ENCODE measurements around the gene GNA14.
"Not testable (repeated sequence)": the region's sequence is repeated elsewhere in the genome, so short reads cannot be mapped to it uniquely, and the experiment has no call there.

GNA14 gene

DNA sequence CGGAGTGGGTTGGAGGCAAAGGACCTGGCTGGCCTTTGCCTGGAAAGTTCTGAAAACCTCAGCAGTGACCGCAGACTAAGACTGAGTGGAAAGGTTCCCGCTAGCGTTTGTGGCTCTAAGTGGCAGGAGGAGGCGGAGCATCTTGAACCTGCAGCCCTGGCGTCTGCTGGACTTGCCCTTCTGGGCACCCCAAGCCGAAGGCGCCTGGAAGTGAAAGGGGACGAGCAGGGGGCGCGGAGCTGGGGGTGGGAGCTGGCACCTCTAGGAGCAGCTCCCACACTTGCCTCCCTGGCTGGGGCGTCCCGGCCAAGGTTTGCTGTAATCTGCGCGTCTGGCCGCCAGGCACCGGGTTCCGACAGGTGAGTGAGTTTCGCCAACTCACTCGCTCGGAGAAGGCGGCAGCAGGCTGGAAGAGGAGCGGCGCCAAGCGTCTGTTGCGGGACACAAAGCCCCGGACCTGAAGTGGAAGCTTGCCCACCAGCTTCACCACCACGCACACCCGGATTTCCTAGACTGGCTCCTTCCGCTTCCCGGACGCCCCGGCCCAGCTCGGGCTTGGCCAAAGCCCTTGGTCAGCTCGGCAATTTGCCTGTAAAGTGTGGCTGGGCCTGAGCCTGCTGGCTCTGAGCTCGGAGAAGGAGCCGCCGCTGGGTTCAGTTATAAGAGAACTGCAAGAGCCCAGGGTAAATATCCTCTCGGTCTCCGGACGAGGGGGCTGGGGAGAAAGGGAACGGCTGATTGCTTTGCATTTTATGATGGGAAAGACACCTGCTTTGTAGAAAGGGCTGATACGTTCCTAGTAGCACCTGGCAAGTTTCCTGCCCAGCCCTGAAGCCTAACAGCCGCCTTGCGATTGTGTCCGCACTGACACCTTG lies at the start of gene GNA14:
TSS of gene GNA14 (minus strand) at position 89 of the 875 bp plus-strand sequence. CDS start 529 bp downstream, outside the sequence.
- no peak for DNase-seq (ENCODE audit: low read depth in 2 of 2)

DNA sequence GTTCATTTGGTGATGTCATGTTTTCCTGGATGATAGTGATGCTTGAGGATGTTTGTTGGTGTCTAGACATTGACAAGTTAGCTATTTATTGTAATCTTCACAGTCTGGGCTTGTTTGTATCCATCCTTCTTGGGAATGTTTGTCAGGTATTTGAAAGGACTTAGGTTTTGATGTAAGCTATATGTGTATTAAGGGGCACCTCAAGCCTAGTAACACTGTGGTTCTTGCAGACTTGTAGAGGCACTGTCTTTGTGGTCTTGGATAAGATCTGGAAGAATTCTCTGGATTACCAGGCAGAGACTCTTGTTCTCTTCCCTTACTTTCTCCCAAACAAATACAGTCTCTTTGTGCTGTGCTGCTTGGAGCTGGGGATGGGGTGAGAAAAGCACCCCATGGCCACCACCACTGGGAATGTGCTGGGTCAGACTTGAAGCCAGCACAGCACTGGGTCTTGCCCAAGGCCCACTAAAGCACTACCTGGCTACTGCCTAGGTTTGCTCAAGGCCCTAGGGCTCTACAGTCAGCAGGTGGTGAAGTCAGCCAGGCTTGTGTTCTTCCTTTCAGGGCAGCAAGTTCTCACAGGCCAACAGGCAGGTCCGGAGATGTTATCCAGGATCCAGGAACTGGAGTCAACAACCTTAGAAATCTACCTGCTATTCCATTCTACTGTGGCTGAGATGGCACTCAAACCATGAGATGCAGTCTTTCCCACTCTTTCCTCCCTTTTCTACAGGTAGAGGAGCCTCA lies 49.3 kb upstream of the GNA14 start:
- no peak for DNase-seq (ENCODE audit: low read depth in 2 of 2)

DNA sequence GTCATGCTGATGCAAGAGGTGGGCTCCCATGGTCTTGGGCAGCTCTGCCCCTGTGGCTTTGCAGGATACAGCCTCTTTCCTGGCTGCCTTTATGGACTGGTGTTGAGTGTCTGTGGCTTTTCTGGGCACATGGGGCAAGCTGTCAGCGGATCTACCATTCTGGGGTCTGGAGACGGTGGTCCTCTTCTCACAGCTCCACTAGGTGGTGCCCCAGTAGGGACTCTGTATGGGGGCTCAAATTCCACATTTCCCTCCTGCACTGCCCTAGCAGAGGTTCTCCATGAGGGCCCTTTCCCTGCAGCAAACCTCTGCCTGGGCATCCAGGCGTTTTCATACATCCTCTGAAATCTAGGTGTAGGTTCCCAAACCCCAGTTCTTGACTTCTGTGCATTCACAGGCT lies 42.6 kb upstream of the GNA14 start:
- DNase-seq (ENCODE audit: low read depth in 2 of 2): not testable (repeated sequence)

DNA sequence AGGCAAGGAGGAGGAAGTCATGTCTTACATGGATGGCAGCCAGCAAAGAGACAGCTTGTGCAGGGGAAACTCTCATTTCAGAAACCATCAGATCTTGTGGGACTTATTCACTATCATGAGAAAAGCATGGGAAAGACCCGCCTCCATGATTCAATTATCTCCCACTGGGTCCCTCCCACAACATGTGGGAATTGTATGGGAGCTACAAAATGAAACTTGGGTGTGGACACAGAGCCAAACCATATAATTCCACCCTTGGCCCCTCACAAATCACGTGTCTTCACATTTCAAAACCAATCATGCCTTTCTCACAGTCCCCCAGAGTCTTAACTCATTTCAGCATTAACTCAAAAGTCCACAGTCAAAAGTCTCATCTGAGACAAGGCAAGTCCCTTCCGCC lies 42.0 kb upstream of the GNA14 start:
- DNase-seq (ENCODE audit: low read depth in 2 of 2): not testable (repeated sequence)

- not testable (repeated sequence) for DNase-seq (ENCODE audit: low read depth in 2 of 2)
These were observed 39.6 kb upstream of the GNA14 start for GRCh38 chr9:77687737-77688136.

GRCh38 chr9:77680581-77680980 lies 32.5 kb upstream of the GNA14 start:
- no peak for DNase-seq (ENCODE audit: low read depth in 2 of 2)

GRCh38 chr9:77679661-77680368 lies 31.7 kb upstream of the GNA14 start:
- no peak for DNase-seq (ENCODE audit: low read depth in 2 of 2)

DNA sequence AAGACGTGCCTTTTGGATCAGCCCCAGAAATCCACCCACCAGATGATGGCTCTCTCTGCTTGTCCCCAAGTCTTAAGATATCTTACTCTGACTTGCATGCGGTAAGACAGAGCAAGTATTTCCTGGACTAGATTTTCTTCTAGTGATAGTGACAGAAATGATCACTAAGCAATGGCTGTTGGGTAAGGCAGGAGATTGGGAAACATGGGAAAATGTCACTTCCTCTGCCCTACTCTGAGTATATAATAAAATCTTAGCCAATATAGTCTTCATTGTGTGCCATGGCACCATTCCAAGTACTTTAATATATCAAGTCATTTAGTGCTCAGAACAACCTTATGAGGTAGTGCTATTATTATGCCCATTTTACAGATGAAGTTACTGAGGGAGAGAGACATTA lies 31.0 kb upstream of the GNA14 start:
- no peak for DNase-seq (ENCODE audit: low read depth in 2 of 2)

GRCh38 chr9:77677957-77678535 lies 29.9 kb upstream of the GNA14 start:
- DNase-seq (ENCODE audit: low read depth in 2 of 2): no peak

DNA sequence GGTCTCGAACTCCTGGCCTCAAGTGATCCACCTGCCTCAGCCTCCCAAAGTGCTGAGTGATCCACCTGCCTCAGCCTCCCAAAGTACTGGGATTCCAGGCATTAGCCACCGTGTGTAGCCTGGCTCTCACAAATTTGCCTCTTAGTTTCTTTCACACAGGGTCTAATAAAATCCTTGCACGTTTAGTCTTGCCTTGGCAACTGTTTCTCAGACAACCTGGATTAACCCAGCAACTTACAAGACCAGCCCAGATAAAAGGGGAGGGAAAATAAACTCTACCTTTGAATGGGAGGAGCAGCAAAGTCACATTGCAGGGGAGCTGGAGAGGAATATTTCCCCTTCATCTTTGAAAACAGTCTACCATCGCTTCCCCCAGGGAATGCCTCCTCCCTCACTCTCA lies 29.3 kb upstream of the GNA14 start:
- no peak for DNase-seq (ENCODE audit: low read depth in 2 of 2)

- DNase-seq (ENCODE audit: low read depth in 2 of 2): no peak
These were observed 26.0 kb upstream of the GNA14 start for GRCh38 chr9:77673941-77674791.

- no peak for DNase-seq (ENCODE audit: low read depth in 2 of 2)
These were observed 24.1 kb upstream of the GNA14 start for GRCh38 chr9:77672183-77672582.

- no peak for DNase-seq (ENCODE audit: low read depth in 2 of 2)
These were observed 19.0 kb upstream of the GNA14 start for GRCh38 chr9:77667151-77667550.

DNA sequence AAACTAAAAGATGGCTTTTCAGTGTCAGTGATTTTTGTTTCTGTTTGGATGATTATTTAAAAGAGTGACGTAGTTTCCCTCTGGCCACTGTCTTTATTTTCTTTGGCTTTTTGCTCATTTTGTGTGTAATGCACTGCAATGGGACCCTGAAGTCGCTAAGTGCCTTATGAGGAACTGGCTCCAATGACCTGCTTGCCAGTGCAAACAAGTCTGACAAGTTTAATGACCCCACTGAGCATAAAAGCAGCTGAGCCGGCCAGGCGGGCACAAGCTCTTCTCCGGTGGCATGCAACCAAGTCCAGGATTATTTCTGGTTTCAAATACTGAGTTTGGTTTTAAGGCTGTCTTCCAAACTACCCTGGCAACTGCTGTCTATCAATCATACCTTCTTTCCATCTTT lies 15.6 kb upstream of the GNA14 start:
- DNase-seq (ENCODE audit: low read depth in 2 of 2): no peak

GRCh38 chr9:77661566-77662085 lies 13.5 kb upstream of the GNA14 start:
- DNase-seq (ENCODE audit: low read depth in 2 of 2): no peak

- DNase-seq (ENCODE audit: low read depth in 2 of 2): no peak
These were observed 11.8 kb upstream of the GNA14 start for GRCh38 chr9:77659926-77660325.

GRCh38 chr9:77651203-77651602 lies 3.1 kb upstream of the GNA14 start:
- no peak for DNase-seq (ENCODE audit: low read depth in 2 of 2)

GRCh38 chr9:77649109-77649812 lies 1.1 kb upstream of the GNA14 start:
- no peak for DNase-seq (ENCODE audit: low read depth in 2 of 2)

GRCh38 chr9:77647267-77648233 lies 572 bp downstream of the GNA14 start:
- DNase-seq (ENCODE audit: low read depth in 2 of 2): no peak
